OCI-LY7 (cell line): ENCODE measurements around the gene RBM25. TPM values are rescaled to one million over a fixed set of nuclear protein-coding genes. Genes with fewer than 3 reads are reported as not detected.
A peak's percentile ranks its signal among the peaks of the same experiment; 100 is the strongest.
"Not testable (repeated sequence)": the region's sequence is repeated elsewhere in the genome, so short reads cannot be mapped to it uniquely, and the experiment has no call there.

Experiments used
- Bru-seq: library from RNA; stranded (reverse); fragments of 400-500 nt; gene quantifications from one replicate; lab custom pipeline; 2021; lab: Mats Ljungman, UMichigan
- BruChase-seq, 2 experiments: library from RNA; stranded (reverse); fragments of 400-500 nt; gene quantifications; one replicate each; lab custom pipeline; 2021; lab: Mats Ljungman, UMichigan
- BruUV-seq: library from RNA; stranded (reverse); fragments of 400-500 nt; replicated peaks from 2 replicates; lab custom pipeline; 2021; lab: Mats Ljungman, UMichigan
- CTCF ChIA-PET: fragments of 300-600 bp; sonication (Branson Sonifier 250); formaldehyde crosslinking; loops from one replicate; lab custom pipeline; 2022; ENCODE audit warnings: antibody characterized with exemption; ENCODE audit not compliant: unreplicated experiment; lab: Charles Lee
- POLR2A ChIA-PET: fragments of 300-600 bp; sonication (Branson Sonifier 250); formaldehyde crosslinking; loops from one replicate; lab custom pipeline; 2022; ENCODE audit warnings: antibody characterized with exemption; lab: Charles Lee
- DNase-seq: peaks from one replicate; pipeline ENCODE4 v3.0.0-alpha.2; 2015; ENCODE audit warnings: low spot score
- H2AFZ ChIP-seq: fragments of 200-600 bp; sonication (generic), shearing (Covaris generic); 2 replicates; pipeline ENCODE4 v1.6.1; 2014; ENCODE audit warnings: mild to moderate bottlenecking, antibody characterized with exemption, low read length, moderate library complexity
- H3K27ac ChIP-seq: fragments of 200-600 bp; sonication (generic); 2 replicates; pipeline ENCODE4 v1.5.1; 2014; ENCODE audit warnings: mixed run types, low read depth, mild to moderate bottlenecking, moderate library complexity, low read length, inconsistent platforms; ENCODE audit not compliant: poor library complexity, severe bottlenecking
- H3K36me3 ChIP-seq: fragments of 200-600 bp; sonication (generic); 2 replicates; pipeline ENCODE4 v1.6.1; 2014; ENCODE audit warnings: mild to moderate bottlenecking, antibody characterized with exemption, low read length, moderate library complexity, mixed read lengths; ENCODE audit not compliant: insufficient read depth
- H3K4me1 ChIP-seq: fragments of 200-600 bp; sonication (generic); 2 replicates; pipeline ENCODE4 v1.5.1; 2014; ENCODE audit warnings: mild to moderate bottlenecking, low read length; ENCODE audit not compliant: insufficient read depth, poor library complexity, severe bottlenecking
- H3K4me2 ChIP-seq: fragments of 200-600 bp; sonication (generic); 2 replicates; pipeline ENCODE4 v1.6.1; 2014; ENCODE audit warnings: mild to moderate bottlenecking, low read length
- H3K4me3 ChIP-seq: fragments of 200-600 bp; sonication (generic); 2 replicates; pipeline ENCODE4 v1.5.1; 2014; ENCODE audit warnings: mild to moderate bottlenecking, low read depth, low read length; ENCODE audit not compliant: poor library complexity, severe bottlenecking
- H3K79me2 ChIP-seq: fragments of 200-600 bp; sonication (generic); 2 replicates; pipeline ENCODE4 v1.6.1; 2016; ENCODE audit warnings: low read depth, mild to moderate bottlenecking, low read length, moderate library complexity, mixed read lengths; ENCODE audit not compliant: insufficient read depth
- H3K9me2 ChIP-seq: fragments of 200-600 bp; sonication (generic); 2 replicates; pipeline ENCODE4 v1.6.1; 2016; ENCODE audit warnings: mild to moderate bottlenecking, low read length, mixed read lengths; ENCODE audit not compliant: insufficient read depth
- H3K9me3 ChIP-seq: fragments of 200-600 bp; sonication (generic); 2 replicates; pipeline ENCODE4 v1.6.1; 2014; ENCODE audit warnings: mild to moderate bottlenecking, mixed run types, low read length, mixed read lengths
- H4K20me1 ChIP-seq: fragments of 200-600 bp; sonication (generic); 2 replicates; pipeline ENCODE4 v1.6.1; 2014; ENCODE audit warnings: mild to moderate bottlenecking, antibody characterized with exemption, low read length, moderate library complexity, mixed read lengths; ENCODE audit not compliant: insufficient read depth
- EZH2phosphoT487 ChIP-seq: fragments of 200-600 bp; sonication (generic); IDR thresholded peaks from 2 replicates; pipeline ENCODE4 v1.6.1; 2018; ENCODE audit warnings: low read depth, borderline replicate concordance, mild to moderate bottlenecking, mixed run types, antibody characterized with exemption, low read length, moderate library complexity, mixed read lengths
- intact Hi-C: fragments of 100-400 bp; cut with micrococcal nuclease; formaldehyde crosslinking; loops from one replicate; pipeline ENCODE4 v1.10.0; 2022; ENCODE audit not compliant: unreplicated experiment
- long read RNA-seq: library from polyadenylated mRNA; stranded (forward); transcript quantifications from one replicate; pipeline ENCODE4 v2.0.0, GENCODE V29; 2022
- total RNA-seq, 2 experiments: library from RNA; depleted of rRNA in 1 of 2; stranded (reverse); fragments of >200 nt in 1 of 2; shearing (Covaris generic) in 1 of 2; gene quantifications; 2 replicates each; pipeline ENCODE4 v1.2.3, GENCODE V29; 2014 to 2022
- TF ChIP-seq, protein P1 (sequence below): fragments of 200-600 bp; sonication (generic); conservative IDR thresholded peaks from 2 replicates; pipeline ENCODE4 v1.5.1; 2014; ENCODE audit warnings: mild to moderate bottlenecking, antibody characterized with exemption, low read length, moderate library complexity, mixed read lengths

The RBM25 gene
- total RNA-seq (2014; rRNA removed; shearing (Covaris generic)), result 60.1 and 70.5 TPM in 2 replicates
- total RNA-seq (2022), result 119 and 120 TPM in 2 replicates
- Bru-seq, nascent RNA, result percentile 95 among the genes with signal in this experiment
- percentile 92 among the genes with signal in this experiment for BruChase-seq, experiment 1, labeled RNA remaining after a 6-hour chase
- percentile 95 among the genes with signal in this experiment for BruChase-seq, experiment 2, labeled RNA remaining after a 2-hour chase
- long read RNA-seq, full-length matches to known transcripts, result 38 of 82 reads
- long read RNA-seq, partial matches to known transcripts, result 27 of 82 reads
- long read RNA-seq, other reads (novel, unspliced or antisense), result 17 of 82 reads

DNA sequence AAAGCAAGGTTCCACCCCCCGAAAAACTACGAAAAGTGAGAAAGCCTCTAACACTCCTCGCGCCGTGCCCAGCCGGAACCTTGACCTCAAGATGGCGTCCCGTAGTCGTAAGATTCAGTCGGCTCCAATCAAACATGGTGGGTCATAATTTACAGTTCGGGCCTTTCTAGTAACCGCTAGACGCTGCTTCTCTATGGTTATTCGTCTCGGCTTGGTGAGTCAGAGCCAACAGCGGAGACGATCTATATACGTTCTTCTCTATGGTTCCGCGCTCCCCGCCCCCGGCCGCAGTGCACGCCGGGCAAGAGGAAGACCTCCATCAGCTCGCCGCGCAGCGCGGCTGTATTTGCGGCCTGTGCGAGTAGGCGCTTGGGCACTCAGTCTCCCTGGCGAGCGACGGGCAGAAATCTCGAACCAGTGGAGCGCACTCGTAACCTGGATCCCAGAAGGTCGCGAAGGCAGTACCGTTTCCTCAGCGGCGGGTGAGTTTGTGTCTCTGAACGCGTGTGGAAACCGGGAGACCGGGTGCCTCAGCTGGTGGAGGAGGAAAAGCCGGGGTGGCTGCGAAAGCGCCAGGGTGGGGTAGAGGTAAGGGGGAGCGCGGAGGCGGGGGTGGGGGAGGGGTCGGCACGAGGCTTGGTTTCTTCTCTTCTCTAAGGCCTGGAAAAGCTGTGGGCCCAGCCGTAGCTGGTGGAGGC, at the start of gene RBM25:
Gene RBM25 (plus strand): TSS at position 311 of the 698 bp plus-strand sequence. CDS start 13,108 bp downstream, outside the sequence.
- H3K9me3 ChIP-seq, result no peaks in the 10 kb centered on the region
- peak within 1 kb of the TSS; percentile 96 for H2AFZ ChIP-seq
- no TSS peak for BruUV-seq
- H3K27ac ChIP-seq, result peak within 1 kb of the TSS; percentile 77
- H3K4me3 ChIP-seq, result peak within 1 kb of the TSS; percentile 83
- peak; percentile 99 for DNase-seq
- POLR2A ChIA-PET, result interaction anchor here (0.6 to 2.7 kb wide), 16 partner anchors 9 to 410 kb away, joined by 3 to 18 read pairs (median 4); partner anchors contain the start of genes NUMB, PSEN1 and ZFYVE1
- intact Hi-C loops, result loop anchor here (2.0 to 5.0 kb wide), 2 partner anchors 32 to 399 kb away; partner anchors contain the start of genes NUMB and ZFYVE1
- no peaks in the 10 kb centered on the region for H3K9me2 ChIP-seq
- H3K79me2 ChIP-seq, result peaks cover 56% of the 10 kb centered on the region
- CTCF ChIA-PET, result no interaction called here
- peak within 1 kb of the TSS; percentile 93 for H3K4me2 ChIP-seq
- TF ChIP-seq EZH2phosphoT487, result no peak
- TF ChIP-seq, protein P1, sequence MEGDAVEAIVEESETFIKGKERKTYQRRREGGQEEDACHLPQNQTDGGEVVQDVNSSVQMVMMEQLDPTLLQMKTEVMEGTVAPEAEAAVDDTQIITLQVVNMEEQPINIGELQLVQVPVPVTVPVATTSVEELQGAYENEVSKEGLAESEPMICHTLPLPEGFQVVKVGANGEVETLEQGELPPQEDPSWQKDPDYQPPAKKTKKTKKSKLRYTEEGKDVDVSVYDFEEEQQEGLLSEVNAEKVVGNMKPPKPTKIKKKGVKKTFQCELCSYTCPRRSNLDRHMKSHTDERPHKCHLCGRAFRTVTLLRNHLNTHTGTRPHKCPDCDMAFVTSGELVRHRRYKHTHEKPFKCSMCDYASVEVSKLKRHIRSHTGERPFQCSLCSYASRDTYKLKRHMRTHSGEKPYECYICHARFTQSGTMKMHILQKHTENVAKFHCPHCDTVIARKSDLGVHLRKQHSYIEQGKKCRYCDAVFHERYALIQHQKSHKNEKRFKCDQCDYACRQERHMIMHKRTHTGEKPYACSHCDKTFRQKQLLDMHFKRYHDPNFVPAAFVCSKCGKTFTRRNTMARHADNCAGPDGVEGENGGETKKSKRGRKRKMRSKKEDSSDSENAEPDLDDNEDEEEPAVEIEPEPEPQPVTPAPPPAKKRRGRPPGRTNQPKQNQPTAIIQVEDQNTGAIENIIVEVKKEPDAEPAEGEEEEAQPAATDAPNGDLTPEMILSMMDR, result no peak; the same call in 1 of the 2 replicates
- peaks cover 35% of the 10 kb centered on the region for H3K36me3 ChIP-seq
- H4K20me1 ChIP-seq, result peaks cover 19% of the 10 kb centered on the region
- peaks cover 41% of the 10 kb centered on the region for H3K4me1 ChIP-seq

DNA sequence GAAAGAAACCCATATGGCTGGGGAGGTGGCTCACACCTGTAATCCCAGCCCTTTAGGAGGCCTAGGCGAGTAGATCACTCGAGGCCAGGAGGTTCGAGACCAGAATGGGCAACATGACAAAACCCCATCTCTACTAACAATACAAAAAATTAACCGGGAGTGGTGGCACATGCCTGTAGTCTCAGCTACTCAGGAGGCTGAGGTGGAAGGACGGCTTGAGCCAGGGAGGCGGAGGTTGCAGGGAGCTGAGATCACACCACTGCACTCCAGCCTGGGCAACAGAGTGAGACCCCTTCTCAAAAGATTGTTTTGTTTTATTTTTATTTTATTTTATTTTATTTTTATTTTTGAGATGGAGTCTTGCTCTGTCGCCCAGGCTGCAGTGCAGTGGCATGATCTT, 47.1 kb upstream of the RBM25 start:
- H3K36me3 ChIP-seq, result peaks cover 30% of the 10 kb centered on the region
- POLR2A ChIA-PET, result interaction anchor here (0.7 kb wide), 2 partner anchors 70 to 252 kb away, joined by 3 to 4 read pairs; no protein-coding TSS in a partner anchor
- H2AFZ ChIP-seq, intact Hi-C loops, H3K4me2 ChIP-seq, H3K27ac ChIP-seq, H3K79me2 ChIP-seq, H3K9me3 ChIP-seq, BruUV-seq, H4K20me1 ChIP-seq, H3K4me1 ChIP-seq, H3K4me3 ChIP-seq, DNase-seq, CTCF ChIA-PET, H3K9me2 ChIP-seq: not testable (repeated sequence)

DNA sequence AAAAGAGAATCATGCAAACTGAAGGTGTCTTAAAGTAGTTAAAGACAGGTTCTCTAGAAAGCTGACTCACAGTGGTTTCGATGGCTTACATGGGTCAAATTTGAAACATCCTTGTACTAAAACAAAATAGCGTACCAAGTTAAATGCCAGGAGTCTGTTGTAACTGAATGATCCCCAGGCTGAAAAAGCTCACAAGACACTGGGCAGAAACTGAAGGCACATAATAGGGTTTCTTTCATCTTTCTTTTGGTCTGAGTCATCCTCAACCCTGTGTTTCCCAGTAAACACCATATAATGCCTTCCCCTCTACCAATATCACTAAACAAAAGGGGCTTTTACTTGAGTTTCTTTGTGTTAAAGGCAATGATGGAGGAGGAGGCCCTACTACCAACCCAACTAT, 44.2 kb upstream of the RBM25 start:
- Histone ChIP-seq H3K36me3 (peaks cover 37% of the 10 kb centered on the region), H4K20me1 (no peaks in the 10 kb centered on the region), H3K27ac (no peak overlapping the region), H3K4me3 (no peak overlapping the region), H3K9me2 (no peaks in the 10 kb centered on the region), H3K4me1 (no peaks in the 10 kb centered on the region), H3K9me3 (no peaks in the 10 kb centered on the region), H3K79me2 (no peaks in the 10 kb centered on the region), H3K4me2 (no peak overlapping the region), H2AFZ (no peak overlapping the region)
- BruUV-seq, result no TSS peak
- CTCF ChIA-PET, result no interaction called here
- POLR2A ChIA-PET, result interaction anchor here (1.3 to 1.4 kb wide), 2 partner anchors 8 to 13 kb away, joined by 5 read pairs; partner anchors contain the start of gene ZFYVE1
- no peak for DNase-seq
- intact Hi-C loops, result no loop called here
- TF ChIP-seq EZH2phosphoT487, result no peak
- TF ChIP-seq, protein P1, result no peak

DNA sequence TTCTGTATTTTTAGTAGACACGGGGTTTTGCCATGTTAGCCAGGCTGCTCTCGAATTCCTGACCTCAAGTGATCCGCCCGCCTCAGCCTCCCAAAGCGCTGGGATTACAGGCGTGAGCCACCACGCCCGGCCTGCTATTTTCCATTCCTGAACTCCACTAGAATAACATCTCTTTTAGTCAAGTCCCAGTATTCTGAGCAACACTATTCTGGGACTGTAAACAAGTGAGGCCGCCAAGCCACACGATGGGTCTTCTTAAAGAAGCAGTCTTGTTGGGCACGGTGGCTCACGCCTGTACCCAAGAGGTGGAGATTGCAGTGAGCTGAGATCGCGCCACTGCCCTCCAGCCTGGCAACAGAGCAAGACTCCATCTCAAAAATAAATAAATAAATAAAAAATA, 42.8 kb upstream of the RBM25 start:
- BruUV-seq, H4K20me1 ChIP-seq, H3K27ac ChIP-seq, H3K9me3 ChIP-seq, intact Hi-C loops, H3K4me3 ChIP-seq, H3K9me2 ChIP-seq, H3K4me2 ChIP-seq, CTCF ChIA-PET, H2AFZ ChIP-seq, H3K79me2 ChIP-seq, H3K4me1 ChIP-seq, DNase-seq: not testable (repeated sequence)
- POLR2A ChIA-PET, result interaction anchor here (0.5 kb wide), 1 partner anchor 48 kb away, joined by 3 read pairs; no protein-coding TSS in a partner anchor
- peaks cover 38% of the 10 kb centered on the region for H3K36me3 ChIP-seq
